ENCODE data around the gene NLRP6. TPM values are rescaled to one million over a fixed set of nuclear protein-coding genes. Genes with fewer than 3 reads are reported as not detected.
"Not testable (repeated sequence)": the region's sequence is repeated elsewhere in the genome, so short reads cannot be mapped to it uniquely, and the experiment has no call there.

Gene NLRP6
- total RNA-seq, 2 experiments from 2014 or later = 0.25 to 0.65 TPM

DNA sequence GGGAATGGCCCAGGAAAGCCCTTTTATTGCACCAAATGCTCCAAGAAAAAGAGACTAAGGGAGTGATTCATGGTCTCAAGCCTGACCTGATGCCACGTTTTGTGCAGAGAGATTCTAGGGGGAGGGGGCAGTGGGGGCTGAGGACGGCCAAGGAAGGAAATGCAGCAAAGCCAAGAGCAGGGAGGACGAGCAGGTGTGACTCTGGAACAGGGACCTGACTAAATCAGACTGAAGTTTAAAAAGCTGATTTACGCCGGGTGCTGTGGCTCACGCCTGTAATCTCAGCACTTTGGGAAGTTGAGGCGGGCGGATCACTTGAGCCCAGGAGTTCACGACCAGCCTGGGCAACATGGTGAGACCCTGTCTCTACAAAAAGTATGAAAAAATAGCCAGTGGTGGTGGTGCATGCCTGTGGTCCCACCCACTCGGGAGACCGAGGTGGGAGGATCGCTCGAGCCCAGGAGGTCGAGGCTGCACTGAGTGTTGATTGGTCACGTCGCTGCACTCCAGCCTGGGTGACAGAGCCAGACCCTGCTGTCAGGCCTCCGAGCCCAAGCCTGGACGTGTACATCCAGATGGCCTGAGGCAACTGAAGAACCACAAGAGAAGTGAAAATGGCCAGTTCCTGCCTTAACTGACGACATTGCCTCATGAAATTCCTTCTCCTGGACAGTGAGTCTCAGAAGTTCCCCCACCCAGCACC is 53.3 kb downstream of the NLRP6 start:
- H3K9me3 ChIP-seq (ENCODE audit: low read length) = peaks cover 14% of the 10 kb centered on the region
- H3K4me1 ChIP-seq (ENCODE audit: insufficient read depth, low read length, poor library complexity, severe bottlenecking) = peaks cover 92% of the 10 kb centered on the region
- POLR2A ChIA-PET = interaction anchor here (0.9 to 5.5 kb wide), 6 partner anchors 8 to 25 kb away, joined by 3 to 63 read pairs (median 10); no protein-coding TSS in a partner anchor
- H3K4me3 ChIP-seq (ENCODE audit: low read depth, low read length, poor library complexity, severe bottlenecking) = peak overlapping the region; percentile 61
- no peaks in the 10 kb centered on the region for H3K79me2 ChIP-seq (ENCODE audit: insufficient read depth, low read depth, low read length)
- CTCF ChIA-PET (ENCODE audit: unreplicated experiment) = interaction anchor here (1.3 kb wide), 1 partner anchor 9 kb away, joined by 4 read pairs; no protein-coding TSS in a partner anchor
- peak overlapping the region; percentile 85 for H3K4me2 ChIP-seq (ENCODE audit: low read length)
- peaks cover 9% of the 10 kb centered on the region for H3K36me3 ChIP-seq (ENCODE audit: insufficient read depth, low read length)
- H2AFZ ChIP-seq (ENCODE audit: low read length) = 0 out of 2 replicates have a peak overlapping the region, but pooled peaks have one; percentile 35
- BruUV-seq (replicated peaks) = no TSS peak
- H4K20me1 ChIP-seq (ENCODE audit: insufficient read depth, low read length) = no peaks in the 10 kb centered on the region
- peak overlapping the region; percentile 91 for H3K27ac ChIP-seq (ENCODE audit: low read depth, low read length, poor library complexity, severe bottlenecking)
- no peaks in the 10 kb centered on the region for H3K9me2 ChIP-seq (ENCODE audit: insufficient read depth, low read length)
- intact Hi-C loops (cut with micrococcal nuclease; ENCODE audit: unreplicated experiment) = no loop called here
- peak; percentile 78 for DNase-seq (ENCODE audit: low spot score)
- TF ChIP-seq EZH2phosphoT487 (IDR thresholded peaks at IDR 0.05; ENCODE audit: borderline replicate concordance, low read depth, low read length) = no peak
- TF ChIP-seq, protein P1, sequence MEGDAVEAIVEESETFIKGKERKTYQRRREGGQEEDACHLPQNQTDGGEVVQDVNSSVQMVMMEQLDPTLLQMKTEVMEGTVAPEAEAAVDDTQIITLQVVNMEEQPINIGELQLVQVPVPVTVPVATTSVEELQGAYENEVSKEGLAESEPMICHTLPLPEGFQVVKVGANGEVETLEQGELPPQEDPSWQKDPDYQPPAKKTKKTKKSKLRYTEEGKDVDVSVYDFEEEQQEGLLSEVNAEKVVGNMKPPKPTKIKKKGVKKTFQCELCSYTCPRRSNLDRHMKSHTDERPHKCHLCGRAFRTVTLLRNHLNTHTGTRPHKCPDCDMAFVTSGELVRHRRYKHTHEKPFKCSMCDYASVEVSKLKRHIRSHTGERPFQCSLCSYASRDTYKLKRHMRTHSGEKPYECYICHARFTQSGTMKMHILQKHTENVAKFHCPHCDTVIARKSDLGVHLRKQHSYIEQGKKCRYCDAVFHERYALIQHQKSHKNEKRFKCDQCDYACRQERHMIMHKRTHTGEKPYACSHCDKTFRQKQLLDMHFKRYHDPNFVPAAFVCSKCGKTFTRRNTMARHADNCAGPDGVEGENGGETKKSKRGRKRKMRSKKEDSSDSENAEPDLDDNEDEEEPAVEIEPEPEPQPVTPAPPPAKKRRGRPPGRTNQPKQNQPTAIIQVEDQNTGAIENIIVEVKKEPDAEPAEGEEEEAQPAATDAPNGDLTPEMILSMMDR (conservative IDR thresholded peaks at IDR 0.05; ENCODE audit: low read length) = no peak

DNA sequence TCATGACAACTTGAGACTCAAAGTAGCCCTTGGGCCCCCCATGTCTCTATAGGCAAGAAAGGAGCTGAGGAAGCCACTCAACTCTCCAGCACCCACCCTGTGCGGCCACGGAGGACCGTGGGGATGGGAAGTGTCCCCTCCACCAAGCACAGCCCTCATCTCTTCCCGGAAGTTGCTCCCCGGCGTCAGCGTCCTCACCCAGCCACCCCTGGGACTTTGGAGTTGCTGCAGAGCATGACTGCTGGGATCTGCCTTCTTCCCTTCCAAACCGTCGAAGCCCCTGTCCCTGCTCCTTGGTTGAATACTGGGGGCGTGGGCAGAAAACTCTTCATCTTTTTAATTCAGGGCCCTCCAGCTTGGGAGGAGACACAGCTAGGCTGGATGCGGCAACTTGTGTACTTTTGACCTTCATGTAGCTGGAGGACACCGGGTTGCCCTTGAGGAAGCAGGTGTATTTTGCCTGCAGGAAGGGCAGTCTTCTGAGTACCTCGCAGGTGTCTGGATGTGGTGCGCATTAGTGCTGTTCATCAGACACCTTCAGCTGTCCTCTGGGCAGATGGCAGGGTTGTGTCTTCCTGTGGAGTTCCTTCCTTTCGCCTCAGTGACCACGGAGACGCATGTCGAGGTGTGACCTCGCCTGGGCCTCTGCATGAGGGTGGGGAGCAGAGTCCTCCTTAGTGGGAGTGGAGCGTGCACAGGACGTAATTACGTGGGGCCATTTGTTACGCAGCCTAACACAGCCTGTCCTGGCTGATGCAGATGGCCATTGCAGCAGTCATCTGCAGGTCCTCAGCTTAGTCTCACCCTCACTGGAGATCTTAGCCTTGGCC is 54.7 kb downstream of the NLRP6 start:
- DNase-seq (ENCODE audit: low spot score) = peak; percentile 72
- no TSS peak for BruUV-seq (replicated peaks)
- Histone ChIP-seq H3K36me3 (ENCODE audit: insufficient read depth, low read length) (peaks cover 9% of the 10 kb centered on the region), H3K4me1 (ENCODE audit: insufficient read depth, low read length, poor library complexity, severe bottlenecking) (peaks cover 84% of the 10 kb centered on the region), H3K4me3 (ENCODE audit: low read depth, low read length, poor library complexity, severe bottlenecking) (no peak overlapping the region), H3K9me3 (ENCODE audit: low read length) (peaks cover 14% of the 10 kb centered on the region), H3K79me2 (ENCODE audit: insufficient read depth, low read depth, low read length) (no peaks in the 10 kb centered on the region), H3K27ac (ENCODE audit: low read depth, low read length, poor library complexity, severe bottlenecking) (peak overlapping the region; percentile 91), H4K20me1 (ENCODE audit: insufficient read depth, low read length) (no peaks in the 10 kb centered on the region), H3K9me2 (ENCODE audit: insufficient read depth, low read length) (no peaks in the 10 kb centered on the region), H2AFZ (ENCODE audit: low read length) (no peak overlapping the region), H3K4me2 (ENCODE audit: low read length) (peak overlapping the region; percentile 45)
- POLR2A ChIA-PET = no interaction called here
- intact Hi-C loops (cut with micrococcal nuclease; ENCODE audit: unreplicated experiment) = no loop called here
- CTCF ChIA-PET (ENCODE audit: unreplicated experiment) = no interaction called here
- TF ChIP-seq, protein P1 (conservative IDR thresholded peaks at IDR 0.05; ENCODE audit: low read length) = no peak
- TF ChIP-seq EZH2phosphoT487 (IDR thresholded peaks at IDR 0.05; ENCODE audit: borderline replicate concordance, low read depth, low read length) = no peak

DNA sequence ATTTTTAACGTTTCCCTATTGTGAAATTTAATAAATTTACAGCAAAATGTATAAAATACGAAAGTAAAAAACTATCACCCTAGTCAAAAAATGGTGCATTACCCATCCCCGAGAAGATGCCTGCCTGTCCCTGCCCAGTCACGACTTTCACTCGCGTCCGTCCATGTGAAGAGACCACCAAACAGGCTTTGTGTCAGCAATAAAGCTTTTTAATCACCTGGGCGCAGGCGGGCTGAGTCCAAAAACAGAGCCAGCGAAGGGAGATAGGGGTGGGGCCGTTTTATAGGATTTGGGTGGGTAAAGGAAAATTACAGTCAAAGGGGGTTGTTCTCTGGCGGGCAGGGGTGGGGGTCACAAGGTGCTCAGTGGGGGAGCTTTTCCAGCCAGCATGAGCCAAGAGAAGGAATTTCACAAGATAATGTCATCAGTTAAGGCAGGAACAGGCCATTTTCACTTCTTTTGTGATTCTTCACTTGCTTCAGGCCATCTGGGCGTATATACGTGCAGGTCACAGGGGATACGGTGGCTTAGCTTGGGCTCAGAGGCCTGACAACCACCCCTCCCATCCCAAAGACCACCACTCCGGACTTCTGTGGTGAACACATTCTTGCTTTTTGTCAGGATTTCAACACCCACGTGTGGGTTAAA is 55.5 kb downstream of the NLRP6 start:
- H3K4me3 ChIP-seq (ENCODE audit: low read depth, low read length, poor library complexity, severe bottlenecking); intact Hi-C loops (cut with micrococcal nuclease; ENCODE audit: unreplicated experiment); DNase-seq (ENCODE audit: low spot score); H4K20me1 ChIP-seq (ENCODE audit: insufficient read depth, low read length); H3K36me3 ChIP-seq (ENCODE audit: insufficient read depth, low read length); BruUV-seq (replicated peaks); CTCF ChIA-PET (ENCODE audit: unreplicated experiment); H2AFZ ChIP-seq (ENCODE audit: low read length); H3K79me2 ChIP-seq (ENCODE audit: insufficient read depth, low read depth, low read length); POLR2A ChIA-PET; H3K9me2 ChIP-seq (ENCODE audit: insufficient read depth, low read length); H3K4me2 ChIP-seq (ENCODE audit: low read length): not testable (repeated sequence)
- peaks cover 78% of the 10 kb centered on the region for H3K4me1 ChIP-seq (ENCODE audit: insufficient read depth, low read length, poor library complexity, severe bottlenecking)
- peaks cover 14% of the 10 kb centered on the region for H3K9me3 ChIP-seq (ENCODE audit: low read length)
- peak overlapping the region; percentile 91 for H3K27ac ChIP-seq (ENCODE audit: low read depth, low read length, poor library complexity, severe bottlenecking)

Measured in OCI-LY7 (cell line).